ENCODE data around the gene CNNM2. TPM values are rescaled to one million over a fixed set of nuclear protein-coding genes. Genes with fewer than 3 reads are reported as not detected.

CNNM2 gene
- total RNA-seq, 2 donors from 2014 or later: 25.2 to 29.3 TPM

- no peak for TF ChIP-seq CTCF (IDR thresholded peaks at IDR 0.05)
- no peaks in the 10 kb centered on the region for H3K9me3 ChIP-seq
- no peaks in the 10 kb centered on the region for H3K27me3 ChIP-seq
- H3K4me1 ChIP-seq: no peaks in the 10 kb centered on the region
- H3K36me3 ChIP-seq: no peaks in the 10 kb centered on the region
- intact Hi-C loops (cut with DNase I): no loop called here
- peak overlapping the region; percentile 10 for H3K4me3 ChIP-seq
- H3K27ac ChIP-seq: peak overlapping the region; percentile 25
- DNase-seq: peak; percentile 52
- H3K9ac ChIP-seq (ENCODE audit: low read depth in 2 of 2, low read length in 2 of 2): no peak overlapping the region
These were observed 135.8 kb downstream of the CNNM2 start for GRCh38 chr10:103053659-103054581.

- Histone ChIP-seq H3K4me1 (no peaks in the 10 kb centered on the region), H3K27me3 (no peaks in the 10 kb centered on the region), H3K27ac (peak overlapping the region; percentile 25), H3K9me3 (no peaks in the 10 kb centered on the region), H3K36me3 (no peaks in the 10 kb centered on the region), H3K4me3 (no peak overlapping the region), H3K9ac (ENCODE audit: low read depth in 2 of 2, low read length in 2 of 2) (no peak overlapping the region)
- no peak for DNase-seq
- intact Hi-C loops (cut with DNase I): no loop called here
- TF ChIP-seq CTCF (IDR thresholded peaks at IDR 0.05): no peak
These were observed 136.5 kb downstream of the CNNM2 start for GRCh38 chr10:103054621-103055020.

- intact Hi-C loops (cut with DNase I): no loop called here
- no peak overlapping the region for H3K4me3 ChIP-seq
- no peak for DNase-seq
- H3K9me3 ChIP-seq: no peaks in the 10 kb centered on the region
- H3K4me1 ChIP-seq: no peaks in the 10 kb centered on the region
- no peaks in the 10 kb centered on the region for H3K36me3 ChIP-seq
- no peak overlapping the region for H3K9ac ChIP-seq (ENCODE audit: low read depth in 2 of 2, low read length in 2 of 2)
- TF ChIP-seq CTCF (IDR thresholded peaks at IDR 0.05): no peak
- H3K27me3 ChIP-seq: no peaks in the 10 kb centered on the region
- no peak overlapping the region for H3K27ac ChIP-seq
These were observed 137.0 kb downstream of the CNNM2 start for GRCh38 chr10:103055105-103055504.

GRCh38 chr10:103058034-103058433, 139.9 kb downstream of the CNNM2 start:
- TF ChIP-seq CTCF (IDR thresholded peaks at IDR 0.05): no peak
- Histone ChIP-seq H3K36me3 (no peaks in the 10 kb centered on the region), H3K4me1 (no peaks in the 10 kb centered on the region), H3K27me3 (no peaks in the 10 kb centered on the region), H3K9me3 (no peaks in the 10 kb centered on the region), H3K9ac (ENCODE audit: low read depth in 2 of 2, low read length in 2 of 2) (no peak overlapping the region), H3K27ac (no peak overlapping the region), H3K4me3 (no peak overlapping the region)
- intact Hi-C loops (cut with DNase I): no loop called here
- DNase-seq: no peak

GRCh38 chr10:103060575-103060974, 142.5 kb downstream of the CNNM2 start:
- intact Hi-C loops (cut with DNase I): no loop called here
- H3K27me3 ChIP-seq: no peaks in the 10 kb centered on the region
- H3K9me3 ChIP-seq: no peaks in the 10 kb centered on the region
- no peaks in the 10 kb centered on the region for H3K4me1 ChIP-seq
- no peaks in the 10 kb centered on the region for H3K36me3 ChIP-seq
- H3K4me3 ChIP-seq: no peak overlapping the region
- H3K9ac ChIP-seq (ENCODE audit: low read depth in 2 of 2, low read length in 2 of 2): no peak overlapping the region
- H3K27ac ChIP-seq: no peak overlapping the region
- DNase-seq: no peak
- TF ChIP-seq CTCF (IDR thresholded peaks at IDR 0.05): no peak
